Testis (tissue), 3 donors: Measurements from ENCODE around the gene TUBA3D. TPM values are rescaled to one million over a fixed set of nuclear protein-coding genes. Genes with fewer than 3 reads are reported as not detected.
A peak's percentile ranks its signal among the peaks of the same experiment; 100 is the strongest.
"Not testable (repeated sequence)": the region's sequence is repeated elsewhere in the genome, so short reads cannot be mapped to it uniquely, and the experiment has no call there.

ENCODE experiments used
- DNase-seq: peaks from one replicate; pipeline ENCODE4 v3.0.0-alpha.2; 2019
- H3K27ac ChIP-seq, 2 donors: fragments of 200-600 bp; sonication (generic); one replicate each; pipeline ENCODE4 v1.5.1; 2019
- H3K27me3 ChIP-seq: fragments of 200-600 bp; sonication (generic); one replicate; pipeline ENCODE4 v1.5.1; 2019
- H3K36me3 ChIP-seq: fragments of 200-600 bp; sonication (generic); one replicate; pipeline ENCODE4 v1.5.1; 2017; ENCODE audit warnings: low read depth; ENCODE audit errors: missing control alignments
- H3K4me1 ChIP-seq: fragments of 200-600 bp; sonication (generic); one replicate; pipeline ENCODE4 v1.5.1; 2019
- H3K4me3 ChIP-seq, 2 donors: fragments of 200-600 bp; sonication (generic); one replicate each; pipeline ENCODE4 v1.5.1; 2017 to 2019
- H3K9me3 ChIP-seq: fragments of 200-600 bp; sonication (generic); one replicate; pipeline ENCODE4 v1.5.1; 2017
- POLR2A ChIP-seq: fragments of 450-650 bp; IDR thresholded peaks from one replicate; pipeline ENCODE4 v1.6.1; 2017; ENCODE audit warnings: antibody characterized with exemption, mild to moderate bottlenecking, moderate library complexity
- WGBS, 2 donors: methylation state at CpG; one replicate each; pipeline ENCODE4 v1.1.5; 2018; 5-methylcytosine and 5-hydroxymethylcytosine counted together
- intact Hi-C: fragments of 100-400 bp; cut with DNase I; formaldehyde crosslinking; loops from one replicate; pipeline ENCODE4 v1.15.1; 2023; ENCODE audit warnings: low total_unique reads
- polyA plus RNA-seq: library from polyadenylated mRNA; stranded (reverse); fragments of 350-450 nt; fragmentation: Illumina TruSeq; extraction: RNeasy Lipid Tissue Mini Kit (QIAGEN cat#74804); gene quantifications from one replicate; pipeline ENCODE4 v1.2.3, GENCODE V29; 2014; ENCODE audit warnings: low read depth, low replicate concordance; ENCODE audit not compliant: insufficient read depth
- total RNA-seq, 2 donors: library from RNA; depleted of rRNA; stranded (reverse); fragments of >200 nt; gene quantifications; one replicate each; pipeline ENCODE4 v1.2.3, GENCODE V29; 2016
- TF ChIP-seq, protein P1 (sequence below), 3 experiments: fragments of 450-650 bp in 2 of 3; fragments of 200-600 bp in 1 of 3; sonication (generic) in 1 of 3; IDR thresholded peaks; one replicate each; pipeline ENCODE4 v1.5.1; 2016 to 2019; ENCODE audit warnings: antibody characterized with exemption in 3 of 3, mild to moderate bottlenecking in 2 of 3, moderate library complexity in 1 of 3

The TUBA3D gene
- total and polyA plus RNA-seq, 3 donors from 2014 or later = 238 to 516 (median 270) TPM

DNA sequence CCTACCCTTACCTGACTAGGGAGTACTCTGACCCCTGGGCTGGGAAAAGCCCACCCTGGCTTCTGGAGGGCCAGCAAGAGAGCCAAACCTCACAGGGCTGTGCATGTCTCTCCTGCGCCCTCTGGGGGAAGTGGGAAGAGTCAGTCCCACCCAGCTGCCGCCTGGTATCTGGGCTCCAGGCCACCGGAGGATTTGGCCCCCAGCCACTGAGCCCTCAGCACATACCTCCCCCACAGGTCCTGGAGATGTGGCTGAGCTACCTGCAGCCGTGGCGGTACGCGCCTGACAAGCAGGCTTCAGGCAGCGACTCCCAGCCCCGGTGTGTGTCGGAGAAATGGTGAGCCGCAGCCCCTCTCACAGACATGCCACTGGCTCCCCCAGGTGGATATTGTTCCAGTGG is 40.7 kb downstream of the TUBA3D start:
- H3K27ac ChIP-seq, H3K4me1 ChIP-seq, H3K27me3 ChIP-seq, H3K36me3 ChIP-seq, H3K9me3 ChIP-seq, H3K4me3 ChIP-seq, intact Hi-C loops: not testable (repeated sequence)
- TF ChIP-seq, protein P1, sequence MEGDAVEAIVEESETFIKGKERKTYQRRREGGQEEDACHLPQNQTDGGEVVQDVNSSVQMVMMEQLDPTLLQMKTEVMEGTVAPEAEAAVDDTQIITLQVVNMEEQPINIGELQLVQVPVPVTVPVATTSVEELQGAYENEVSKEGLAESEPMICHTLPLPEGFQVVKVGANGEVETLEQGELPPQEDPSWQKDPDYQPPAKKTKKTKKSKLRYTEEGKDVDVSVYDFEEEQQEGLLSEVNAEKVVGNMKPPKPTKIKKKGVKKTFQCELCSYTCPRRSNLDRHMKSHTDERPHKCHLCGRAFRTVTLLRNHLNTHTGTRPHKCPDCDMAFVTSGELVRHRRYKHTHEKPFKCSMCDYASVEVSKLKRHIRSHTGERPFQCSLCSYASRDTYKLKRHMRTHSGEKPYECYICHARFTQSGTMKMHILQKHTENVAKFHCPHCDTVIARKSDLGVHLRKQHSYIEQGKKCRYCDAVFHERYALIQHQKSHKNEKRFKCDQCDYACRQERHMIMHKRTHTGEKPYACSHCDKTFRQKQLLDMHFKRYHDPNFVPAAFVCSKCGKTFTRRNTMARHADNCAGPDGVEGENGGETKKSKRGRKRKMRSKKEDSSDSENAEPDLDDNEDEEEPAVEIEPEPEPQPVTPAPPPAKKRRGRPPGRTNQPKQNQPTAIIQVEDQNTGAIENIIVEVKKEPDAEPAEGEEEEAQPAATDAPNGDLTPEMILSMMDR (IDR thresholded peaks at IDR 0.05) = peak in 2 of 3 experiments; percentile 29 to 39
- DNase-seq = peak; percentile 78
- 67% methylated on average over 11 of the region's 11 CpGs for WGBS, 2 donors

DNA sequence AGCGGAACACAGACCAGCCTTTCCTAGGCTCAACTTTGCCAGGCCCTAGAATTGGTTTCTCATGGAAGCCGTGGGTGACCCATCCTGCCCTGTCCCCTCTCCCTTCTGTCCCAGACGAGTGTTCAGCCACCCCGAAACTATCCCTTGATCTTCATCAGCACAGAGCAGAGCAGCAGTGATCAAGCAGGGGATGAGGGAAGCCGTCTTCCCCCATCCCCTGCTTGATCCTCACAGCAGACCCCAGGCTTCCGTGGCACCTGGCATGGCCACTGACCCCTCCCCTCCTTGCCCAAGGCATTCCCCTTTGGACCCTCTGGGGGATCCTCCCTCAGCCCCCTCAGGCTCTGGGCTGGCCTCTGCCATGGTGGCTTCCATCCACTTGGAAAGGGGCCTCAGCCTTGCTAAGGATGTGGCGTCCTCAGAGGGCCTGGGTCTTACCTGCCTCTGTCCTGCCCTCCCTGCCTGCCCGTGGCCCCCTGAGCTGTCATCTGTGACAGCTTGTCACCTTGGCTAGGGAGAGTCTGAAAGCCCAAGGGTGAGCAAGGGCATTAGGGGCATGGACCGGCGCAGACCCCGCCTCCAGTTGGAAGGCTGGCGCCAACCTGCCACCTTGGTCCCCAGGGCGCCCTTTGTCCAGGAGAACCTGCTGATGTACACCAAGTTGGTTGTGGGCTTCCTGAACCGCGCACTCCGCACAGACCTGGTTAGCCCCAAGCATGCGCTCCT is 41.4 kb downstream of the TUBA3D start:
- WGBS, 2 donors = 86 to 91% methylated on average over 9 to 17 of the region's 17 CpGs
- Histone ChIP-seq H3K27ac (no peak overlapping the region), H3K27me3 (no peaks in the 10 kb centered on the region), H3K9me3 (no peaks in the 10 kb centered on the region), H3K4me3 (no peak overlapping the region), H3K4me1 (peaks cover 14% of the 10 kb centered on the region), H3K36me3 (no peaks in the 10 kb centered on the region)
- no peak for DNase-seq
- intact Hi-C loops = no loop called here
- TF ChIP-seq, protein P1 (IDR thresholded peaks at IDR 0.05) = no peak
- TF ChIP-seq POLR2A = no peak

- intact Hi-C loops, H3K27ac ChIP-seq, H3K4me3 ChIP-seq, DNase-seq, H3K27me3 ChIP-seq, H3K36me3 ChIP-seq, H3K9me3 ChIP-seq: not testable (repeated sequence)
- H3K4me1 ChIP-seq = peaks cover 17% of the 10 kb centered on the region
- 88 to 95% methylated on average over 3 to 12 of the region's 16 CpGs for WGBS, 2 donors
These were observed 41.9 kb downstream of the TUBA3D start for GRCh38 chr2:131517856-131518255.

DNA sequence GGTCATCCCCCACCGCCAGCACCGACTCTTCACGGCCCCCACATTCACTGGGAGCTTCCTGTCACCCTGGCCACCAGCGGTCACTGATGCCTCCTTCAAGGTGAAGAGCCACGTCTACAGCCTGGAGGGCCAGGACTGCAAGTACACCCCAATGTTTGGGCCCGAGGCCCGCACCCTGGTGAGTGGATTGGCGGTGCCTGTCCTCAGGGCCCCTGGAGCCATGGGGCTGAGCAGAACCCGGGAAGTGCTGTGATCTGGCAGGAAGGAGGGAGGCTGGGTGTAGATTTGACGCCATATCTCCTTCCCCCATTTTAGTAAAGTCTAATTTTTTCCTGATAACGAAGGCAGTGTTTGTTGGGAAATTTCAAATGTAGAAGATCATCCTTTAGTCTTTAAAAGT is 42.6 kb downstream of the TUBA3D start:
- DNase-seq, H3K36me3 ChIP-seq: not testable (repeated sequence)

GRCh38 chr2:131519466-131519865 is 43.5 kb downstream of the TUBA3D start:
- Histone ChIP-seq H3K4me3 (no peak overlapping the region), H3K4me1 (peaks cover 17% of the 10 kb centered on the region), H3K36me3 (no peaks in the 10 kb centered on the region), H3K27ac (no peak overlapping the region), H3K9me3 (no peaks in the 10 kb centered on the region), H3K27me3 (no peaks in the 10 kb centered on the region)
- intact Hi-C loops = no loop called here
- TF ChIP-seq, protein P1 (IDR thresholded peaks at IDR 0.05) = no peak
- TF ChIP-seq POLR2A = no peak
- 93 to 100% methylated on average over 6 to 15 of the region's 15 CpGs for WGBS, 2 donors
- no peak for DNase-seq

More for the DNA sequence above, 42.6 kb downstream of the TUBA3D start:
- peaks cover 17% of the 10 kb centered on the region for H3K4me1 ChIP-seq
- H3K27me3 ChIP-seq, intact Hi-C loops, H3K9me3 ChIP-seq, H3K27ac ChIP-seq, H3K4me3 ChIP-seq: not testable (repeated sequence)
- 89 to 93% methylated on average over 3 to 11 of the region's 11 CpGs for WGBS, 2 donors

DNA sequence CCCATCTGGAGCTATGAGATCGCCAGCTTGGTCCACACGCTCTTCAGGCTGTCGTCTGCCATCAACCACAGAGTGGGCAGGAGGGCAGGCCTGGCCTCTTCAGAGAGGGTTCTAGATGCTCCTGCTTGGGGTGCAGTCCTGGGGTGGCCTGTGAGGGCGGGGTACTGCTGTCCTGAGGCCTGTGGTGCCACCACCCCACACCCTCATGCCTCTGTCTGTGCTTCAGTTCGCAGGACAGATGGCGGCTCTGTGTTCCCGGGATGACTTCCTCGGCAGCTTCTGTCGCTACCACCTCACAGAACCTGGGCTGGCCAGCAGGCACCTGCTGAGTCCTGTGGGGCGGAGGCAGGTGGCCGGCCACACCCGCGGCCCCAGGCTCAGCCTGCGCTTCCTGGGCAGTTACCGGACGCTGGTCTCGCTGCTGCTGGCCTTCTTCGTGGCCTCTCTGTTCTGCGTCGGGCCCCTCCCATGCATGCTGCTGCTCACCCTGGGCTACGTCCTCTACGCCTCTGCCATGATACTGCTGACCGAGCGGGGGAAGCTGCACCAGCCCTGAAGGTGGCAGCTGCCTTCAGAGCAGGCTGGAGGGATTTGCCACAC is 44.1 kb downstream of the TUBA3D start:
- H3K4me1 ChIP-seq = peaks cover 17% of the 10 kb centered on the region
- DNase-seq, H3K4me3 ChIP-seq, H3K27me3 ChIP-seq, H3K36me3 ChIP-seq, intact Hi-C loops, H3K27ac ChIP-seq, H3K9me3 ChIP-seq: not testable (repeated sequence)
- WGBS, 2 donors = 100% methylated on average over 19 of the region's 24 CpGs; no CpG with 5 or more reads in 1 of the 2 donors
